GM10847 (cell line): Measurements from ENCODE around the gene SEC63.
A peak's percentile ranks its signal among the peaks of the same experiment; 100 is the strongest.

ENCODE experiments used
- POLR2A ChIP-seq: IDR thresholded peaks from 2 replicates; pipeline ENCODE4 v1.6.1; 2011; ENCODE audit not compliant: insufficient read length; ENCODE audit errors: extremely low read depth

The SEC63 gene

GRCh38 chr6:107981695-107982094, 23.7 kb upstream of the SEC63 start:
- no peak for TF ChIP-seq POLR2A

DNA sequence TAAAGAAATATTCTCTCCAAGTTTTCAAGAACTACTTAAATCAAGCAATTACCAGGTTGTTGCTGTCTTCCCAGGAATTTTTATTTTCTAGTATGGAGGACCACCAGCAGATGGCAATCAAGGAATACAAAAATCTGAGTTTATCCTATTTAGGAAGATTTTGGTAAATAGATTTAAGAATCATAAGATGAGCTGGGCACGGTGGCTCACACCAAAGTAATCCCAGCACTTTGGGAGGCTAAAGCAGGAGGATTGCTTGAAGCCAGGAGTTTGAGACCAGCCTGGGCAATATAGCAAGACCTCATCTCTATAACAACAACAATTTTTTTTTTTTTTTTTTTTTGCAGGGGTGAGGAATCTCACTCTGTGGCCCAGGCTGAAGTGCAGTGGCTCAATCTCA, 19.3 kb upstream of the SEC63 start:
- TF ChIP-seq POLR2A: no peak

- TF ChIP-seq POLR2A: no peak
Measured at GRCh38 chr6:107976155-107976783, 18.3 kb upstream of the SEC63 start.

- TF ChIP-seq POLR2A: no peak
Measured at GRCh38 chr6:107973594-107973993, 15.6 kb upstream of the SEC63 start.

DNA sequence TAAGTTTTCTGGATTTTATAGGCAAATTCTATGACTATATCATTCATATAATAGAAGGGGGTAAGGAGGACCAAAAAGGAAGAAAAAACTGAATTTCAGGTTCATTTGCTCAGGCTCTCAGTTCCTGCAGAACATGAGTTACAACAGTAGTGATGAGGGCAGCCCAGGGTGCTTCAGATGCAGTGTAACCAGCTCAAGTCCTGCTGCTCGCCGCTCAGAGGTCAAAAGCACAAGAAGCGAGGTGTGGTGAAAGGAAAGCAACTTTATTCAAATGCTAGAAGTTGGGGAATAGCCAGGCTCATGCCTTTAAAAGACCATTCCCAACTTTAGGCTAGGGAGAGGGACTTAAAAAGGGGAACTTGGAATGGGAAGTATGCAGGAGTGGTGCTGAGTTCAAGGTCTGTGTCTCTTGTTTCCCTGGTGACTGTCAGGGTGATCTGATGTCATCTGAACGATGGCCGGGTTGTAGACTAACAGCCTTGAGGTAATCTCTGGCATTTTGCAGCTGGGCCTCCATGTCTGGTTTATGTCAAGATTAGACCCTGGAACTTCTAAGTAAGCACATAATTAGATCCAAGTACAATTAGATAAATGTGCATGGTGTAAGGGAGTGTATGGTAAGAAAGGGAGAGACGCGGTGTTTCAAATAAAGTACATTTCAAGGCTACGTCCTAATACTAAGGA, 14.5 kb upstream of the SEC63 start:
- no peak for TF ChIP-seq POLR2A

GRCh38 chr6:107971181-107971580, 13.2 kb upstream of the SEC63 start:
- TF ChIP-seq POLR2A: no peak

GRCh38 chr6:107970255-107970654, 12.2 kb upstream of the SEC63 start:
- no peak for TF ChIP-seq POLR2A

DNA sequence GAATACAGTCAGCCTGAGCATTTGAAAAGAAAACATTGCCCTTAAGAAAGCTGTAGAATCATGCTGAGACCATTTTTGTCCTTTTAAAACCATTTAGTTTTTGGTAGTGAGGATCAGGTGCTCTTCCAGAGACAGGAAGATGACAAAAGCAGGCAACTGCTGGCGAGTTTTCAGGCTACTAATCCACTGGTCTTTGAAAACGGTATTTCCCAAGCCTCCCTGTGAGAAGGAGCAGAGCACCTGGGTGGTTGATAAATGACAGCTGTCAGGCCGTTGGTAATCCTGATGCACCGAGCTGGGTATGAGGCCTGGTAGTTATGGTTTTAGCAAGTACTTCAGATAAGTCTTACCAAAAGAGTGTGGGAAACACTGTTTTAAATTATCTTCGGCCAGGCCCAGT, 10.1 kb upstream of the SEC63 start:
- TF ChIP-seq POLR2A: no peak

- TF ChIP-seq POLR2A: no peak
Measured at GRCh38 chr6:107965746-107966145, 7.7 kb upstream of the SEC63 start.

GRCh38 chr6:107962723-107963122, 4.7 kb upstream of the SEC63 start:
- no peak for TF ChIP-seq POLR2A

GRCh38 chr6:107959392-107959791, 1.4 kb upstream of the SEC63 start:
- TF ChIP-seq POLR2A: no peak

GRCh38 chr6:107957308-107957908, 600 bp downstream of the SEC63 start:
- TF ChIP-seq POLR2A: peak; percentile 51

GRCh38 chr6:107956586-107957307, 1.3 kb downstream of the SEC63 start:
- TF ChIP-seq POLR2A: no peak

- TF ChIP-seq POLR2A: no peak
Measured at GRCh38 chr6:107956181-107956580, 1.8 kb downstream of the SEC63 start.

GRCh38 chr6:107943626-107944439, 14.2 kb downstream of the SEC63 start:
- no peak for TF ChIP-seq POLR2A
